ENCODE data around the gene SLCO1B1.
"Not testable (repeated sequence)": the region's sequence is repeated elsewhere in the genome, so short reads cannot be mapped to it uniquely, and the experiment has no call there.

The SLCO1B1 gene, protein sequence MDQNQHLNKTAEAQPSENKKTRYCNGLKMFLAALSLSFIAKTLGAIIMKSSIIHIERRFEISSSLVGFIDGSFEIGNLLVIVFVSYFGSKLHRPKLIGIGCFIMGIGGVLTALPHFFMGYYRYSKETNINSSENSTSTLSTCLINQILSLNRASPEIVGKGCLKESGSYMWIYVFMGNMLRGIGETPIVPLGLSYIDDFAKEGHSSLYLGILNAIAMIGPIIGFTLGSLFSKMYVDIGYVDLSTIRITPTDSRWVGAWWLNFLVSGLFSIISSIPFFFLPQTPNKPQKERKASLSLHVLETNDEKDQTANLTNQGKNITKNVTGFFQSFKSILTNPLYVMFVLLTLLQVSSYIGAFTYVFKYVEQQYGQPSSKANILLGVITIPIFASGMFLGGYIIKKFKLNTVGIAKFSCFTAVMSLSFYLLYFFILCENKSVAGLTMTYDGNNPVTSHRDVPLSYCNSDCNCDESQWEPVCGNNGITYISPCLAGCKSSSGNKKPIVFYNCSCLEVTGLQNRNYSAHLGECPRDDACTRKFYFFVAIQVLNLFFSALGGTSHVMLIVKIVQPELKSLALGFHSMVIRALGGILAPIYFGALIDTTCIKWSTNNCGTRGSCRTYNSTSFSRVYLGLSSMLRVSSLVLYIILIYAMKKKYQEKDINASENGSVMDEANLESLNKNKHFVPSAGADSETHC

DNA sequence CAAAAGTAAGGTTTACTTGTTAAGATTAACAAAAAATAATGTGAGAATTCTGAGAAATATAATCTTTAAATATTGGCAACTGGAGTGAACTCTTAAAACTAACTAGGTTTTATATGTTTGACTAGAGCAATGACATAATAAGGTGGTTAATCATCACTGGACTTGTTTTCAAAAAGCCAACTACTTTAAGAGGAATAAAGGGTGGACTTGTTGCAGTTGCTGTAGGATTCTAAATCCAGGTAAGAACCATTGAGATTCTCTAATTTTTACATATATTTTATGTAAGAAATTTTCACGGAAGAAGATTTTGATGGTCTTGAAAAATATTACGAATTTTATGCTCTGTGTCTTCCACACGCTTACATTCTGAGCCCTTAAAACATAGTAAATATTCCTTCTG is at the start of gene SLCO1B1:
Gene SLCO1B1 (plus strand): TSS at position 197 of the 400 bp plus-strand sequence. CDS start 10,381 bp downstream, outside the sequence.
- Histone ChIP-seq H3K36me3 (ENCODE audit: control insufficient read depth, low read depth, low read length) (no peaks in the 10 kb centered on the region), H3K27ac (ENCODE audit: low read length) (no peak within 1 kb of the TSS), H3K9me3 (ENCODE audit: control insufficient read depth, low read depth, low read length) (no peaks in the 10 kb centered on the region), H3K9ac (ENCODE audit: low read length) (no peak within 1 kb of the TSS), H3K4me1 (ENCODE audit: control insufficient read depth, low read depth, low read length) (no peaks in the 10 kb centered on the region), H3K27me3 (ENCODE audit: control insufficient read depth, insufficient read depth, low read length) (no peaks in the 10 kb centered on the region), H3K4me3 (ENCODE audit: low read length) (no peak within 1 kb of the TSS)

DNA sequence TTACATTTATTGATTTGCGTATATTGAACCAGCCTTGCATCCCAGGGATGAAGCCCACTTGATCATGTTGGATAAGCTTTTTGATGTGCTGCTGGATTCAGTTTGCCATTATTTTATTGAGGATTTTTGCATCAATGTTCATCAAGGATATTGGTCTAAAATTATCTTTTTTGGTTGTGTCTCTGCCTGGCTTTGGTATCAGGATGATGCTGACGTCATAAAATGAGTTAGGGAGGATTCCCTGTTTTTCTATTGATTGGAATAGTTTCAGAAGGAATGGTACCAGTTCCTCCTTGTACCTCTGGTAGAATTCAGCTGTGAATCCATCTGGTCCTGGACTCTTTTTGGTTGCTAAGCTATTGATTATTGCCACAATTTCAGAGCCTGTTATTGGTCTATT is 46.2 kb upstream of the SLCO1B1 start:
- not testable (repeated sequence) for H3K36me3 ChIP-seq (ENCODE audit: control insufficient read depth, low read depth, low read length); H3K27ac ChIP-seq (ENCODE audit: low read length); H3K9ac ChIP-seq (ENCODE audit: low read length); H3K27me3 ChIP-seq (ENCODE audit: control insufficient read depth, insufficient read depth, low read length); H3K4me3 ChIP-seq (ENCODE audit: low read length); H3K9me3 ChIP-seq (ENCODE audit: control insufficient read depth, low read depth, low read length); H3K4me1 ChIP-seq (ENCODE audit: control insufficient read depth, low read depth, low read length)

- no peaks in the 10 kb centered on the region for H3K36me3 ChIP-seq (ENCODE audit: control insufficient read depth, low read depth, low read length)
- H3K4me3 ChIP-seq (ENCODE audit: low read length): no peak overlapping the region
- no peak overlapping the region for H3K27ac ChIP-seq (ENCODE audit: low read length)
- H3K27me3 ChIP-seq (ENCODE audit: control insufficient read depth, insufficient read depth, low read length): no peaks in the 10 kb centered on the region
- H3K9me3 ChIP-seq (ENCODE audit: control insufficient read depth, low read depth, low read length): no peaks in the 10 kb centered on the region
- no peak overlapping the region for H3K9ac ChIP-seq (ENCODE audit: low read length)
- H3K4me1 ChIP-seq (ENCODE audit: control insufficient read depth, low read depth, low read length): no peaks in the 10 kb centered on the region
Observed at GRCh38 chr12:21111732-21112131, 19.3 kb upstream of the SLCO1B1 start.

DNA sequence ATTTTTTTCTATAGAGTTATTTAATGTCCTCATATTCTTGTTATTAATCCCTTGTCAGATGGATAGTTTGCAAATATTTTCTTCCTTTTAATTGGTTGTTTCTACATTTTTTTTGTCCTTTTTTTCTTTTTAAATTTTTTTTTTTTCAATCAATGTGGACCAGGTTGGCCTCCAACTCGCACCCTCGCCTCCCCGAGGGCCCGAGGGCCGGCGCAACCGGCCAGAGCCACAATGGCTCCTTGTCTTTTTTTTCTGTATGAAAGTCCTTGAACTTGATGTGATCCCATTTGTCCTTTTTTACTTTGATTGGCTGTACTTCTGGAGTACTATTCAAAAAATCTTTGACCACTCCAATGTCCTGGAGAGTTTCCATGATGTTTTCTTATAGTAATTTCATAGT is 17.7 kb upstream of the SLCO1B1 start:
- Histone ChIP-seq H3K4me3 (ENCODE audit: low read length) (no peak overlapping the region), H3K4me1 (ENCODE audit: control insufficient read depth, low read depth, low read length) (no peaks in the 10 kb centered on the region), H3K27ac (ENCODE audit: low read length) (no peak overlapping the region), H3K9ac (ENCODE audit: low read length) (no peak overlapping the region), H3K27me3 (ENCODE audit: control insufficient read depth, insufficient read depth, low read length) (no peaks in the 10 kb centered on the region), H3K36me3 (ENCODE audit: control insufficient read depth, low read depth, low read length) (no peaks in the 10 kb centered on the region), H3K9me3 (ENCODE audit: control insufficient read depth, low read depth, low read length) (no peaks in the 10 kb centered on the region)

DNA sequence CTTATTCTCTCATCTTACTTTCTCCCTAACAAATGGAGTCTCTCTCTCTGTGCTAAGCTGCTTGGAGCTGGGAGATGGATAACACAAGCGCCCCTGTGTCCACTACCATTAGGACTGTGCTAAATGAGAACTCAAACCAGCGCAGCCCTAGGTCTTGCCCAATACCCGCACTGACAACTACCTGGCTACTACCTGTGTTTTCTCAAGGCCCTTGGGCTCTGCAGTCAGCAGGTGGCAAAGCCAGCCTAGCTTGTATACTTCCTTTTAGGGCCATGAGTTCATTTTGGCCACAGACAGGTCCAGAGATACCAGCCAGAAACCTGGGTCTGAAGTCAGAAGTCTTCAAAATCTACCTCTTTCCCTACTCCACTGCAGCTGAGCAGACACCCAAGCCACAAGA is 13.0 kb upstream of the SLCO1B1 start:
- no peak overlapping the region for H3K9ac ChIP-seq (ENCODE audit: low read length)
- no peaks in the 10 kb centered on the region for H3K4me1 ChIP-seq (ENCODE audit: control insufficient read depth, low read depth, low read length)
- H3K36me3 ChIP-seq (ENCODE audit: control insufficient read depth, low read depth, low read length): no peaks in the 10 kb centered on the region
- no peaks in the 10 kb centered on the region for H3K9me3 ChIP-seq (ENCODE audit: control insufficient read depth, low read depth, low read length)
- H3K27me3 ChIP-seq (ENCODE audit: control insufficient read depth, insufficient read depth, low read length): no peaks in the 10 kb centered on the region
- no peak overlapping the region for H3K4me3 ChIP-seq (ENCODE audit: low read length)
- no peak overlapping the region for H3K27ac ChIP-seq (ENCODE audit: low read length)

DNA sequence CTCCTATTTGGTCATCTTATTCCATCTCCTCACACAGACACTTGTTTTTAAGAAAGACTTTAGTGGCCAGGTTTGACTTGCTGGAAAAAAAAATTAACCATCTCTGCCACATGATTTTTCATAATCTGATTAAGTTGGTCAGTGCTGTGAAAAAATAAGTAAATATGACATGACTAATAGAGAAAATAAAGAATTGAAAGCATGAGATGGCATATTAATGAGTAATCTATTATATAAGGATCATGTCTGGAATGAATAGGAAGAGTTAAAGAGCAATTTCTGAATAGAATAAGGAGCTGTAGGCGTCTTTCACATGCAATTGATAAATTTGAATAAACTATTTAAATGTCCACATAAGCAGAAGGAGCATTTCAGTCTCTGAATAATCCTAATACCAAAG is 12.2 kb upstream of the SLCO1B1 start:
- H3K4me3 ChIP-seq (ENCODE audit: low read length): no peak overlapping the region
- H3K27me3 ChIP-seq (ENCODE audit: control insufficient read depth, insufficient read depth, low read length): no peaks in the 10 kb centered on the region
- H3K9ac ChIP-seq (ENCODE audit: low read length): no peak overlapping the region
- no peaks in the 10 kb centered on the region for H3K9me3 ChIP-seq (ENCODE audit: control insufficient read depth, low read depth, low read length)
- H3K36me3 ChIP-seq (ENCODE audit: control insufficient read depth, low read depth, low read length): no peaks in the 10 kb centered on the region
- H3K27ac ChIP-seq (ENCODE audit: low read length): no peak overlapping the region
- H3K4me1 ChIP-seq (ENCODE audit: control insufficient read depth, low read depth, low read length): no peaks in the 10 kb centered on the region

DNA sequence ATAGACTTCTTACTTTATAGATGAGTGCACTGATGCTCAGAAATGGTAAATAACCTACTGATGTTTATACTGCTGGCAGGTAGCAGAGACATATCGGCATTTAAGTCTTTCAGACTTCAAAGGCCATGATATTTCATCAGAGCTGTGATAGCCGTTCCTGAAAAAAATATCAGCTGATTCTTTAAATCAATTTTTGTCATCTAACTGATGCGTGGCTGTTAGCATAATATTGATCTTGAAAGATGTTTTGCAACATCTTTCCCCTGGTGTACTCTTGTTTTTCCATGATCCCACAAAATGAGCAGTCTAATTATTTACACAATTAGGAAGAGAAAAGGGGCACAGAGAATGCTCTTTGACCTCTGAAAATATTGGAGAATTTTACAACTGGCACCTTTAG is 1.6 kb upstream of the SLCO1B1 start:
- no peak overlapping the region for H3K27ac ChIP-seq (ENCODE audit: low read length)

GRCh38 chr12:21129906-21130305 is 1.1 kb upstream of the SLCO1B1 start:
- Histone ChIP-seq H3K9me3 (ENCODE audit: control insufficient read depth, low read depth, low read length) (no peaks in the 10 kb centered on the region), H3K27me3 (ENCODE audit: control insufficient read depth, insufficient read depth, low read length) (no peaks in the 10 kb centered on the region), H3K36me3 (ENCODE audit: control insufficient read depth, low read depth, low read length) (no peaks in the 10 kb centered on the region), H3K4me3 (ENCODE audit: low read length) (no peak overlapping the region), H3K27ac (ENCODE audit: low read length) (no peak overlapping the region), H3K4me1 (ENCODE audit: control insufficient read depth, low read depth, low read length) (no peaks in the 10 kb centered on the region), H3K9ac (ENCODE audit: low read length) (no peak overlapping the region)

More for the DNA sequence above, 1.6 kb upstream of the SLCO1B1 start:
- H3K4me1 ChIP-seq (ENCODE audit: control insufficient read depth, low read depth, low read length): no peaks in the 10 kb centered on the region
- H3K4me3 ChIP-seq (ENCODE audit: low read length): no peak overlapping the region
- H3K27me3 ChIP-seq (ENCODE audit: control insufficient read depth, insufficient read depth, low read length): no peaks in the 10 kb centered on the region
- H3K9ac ChIP-seq (ENCODE audit: low read length): no peak overlapping the region
- no peaks in the 10 kb centered on the region for H3K9me3 ChIP-seq (ENCODE audit: control insufficient read depth, low read depth, low read length)
- H3K36me3 ChIP-seq (ENCODE audit: control insufficient read depth, low read depth, low read length): no peaks in the 10 kb centered on the region

- H3K4me3 ChIP-seq (ENCODE audit: low read length); H3K9me3 ChIP-seq (ENCODE audit: control insufficient read depth, low read depth, low read length): not testable (repeated sequence)
Observed at GRCh38 chr12:21137318-21137999, 6.5 kb downstream of the SLCO1B1 start.

GRCh38 chr12:21138016-21138415 is 7.0 kb downstream of the SLCO1B1 start:
- no peak overlapping the region for H3K4me3 ChIP-seq (ENCODE audit: low read length)
- no peak overlapping the region for H3K9ac ChIP-seq (ENCODE audit: low read length)
- no peaks in the 10 kb centered on the region for H3K36me3 ChIP-seq (ENCODE audit: control insufficient read depth, low read depth, low read length)
- peaks cover 3% of the 10 kb centered on the region for H3K9me3 ChIP-seq (ENCODE audit: control insufficient read depth, low read depth, low read length)
- no peak overlapping the region for H3K27ac ChIP-seq (ENCODE audit: low read length)
- no peaks in the 10 kb centered on the region for H3K4me1 ChIP-seq (ENCODE audit: control insufficient read depth, low read depth, low read length)
- no peaks in the 10 kb centered on the region for H3K27me3 ChIP-seq (ENCODE audit: control insufficient read depth, insufficient read depth, low read length)

More at GRCh38 chr12:21137318-21137999, 6.5 kb downstream of the SLCO1B1 start:
- H3K4me1 ChIP-seq (ENCODE audit: control insufficient read depth, low read depth, low read length); H3K27ac ChIP-seq (ENCODE audit: low read length); H3K9ac ChIP-seq (ENCODE audit: low read length); H3K27me3 ChIP-seq (ENCODE audit: control insufficient read depth, insufficient read depth, low read length); H3K36me3 ChIP-seq (ENCODE audit: control insufficient read depth, low read depth, low read length): not testable (repeated sequence)

DNA sequence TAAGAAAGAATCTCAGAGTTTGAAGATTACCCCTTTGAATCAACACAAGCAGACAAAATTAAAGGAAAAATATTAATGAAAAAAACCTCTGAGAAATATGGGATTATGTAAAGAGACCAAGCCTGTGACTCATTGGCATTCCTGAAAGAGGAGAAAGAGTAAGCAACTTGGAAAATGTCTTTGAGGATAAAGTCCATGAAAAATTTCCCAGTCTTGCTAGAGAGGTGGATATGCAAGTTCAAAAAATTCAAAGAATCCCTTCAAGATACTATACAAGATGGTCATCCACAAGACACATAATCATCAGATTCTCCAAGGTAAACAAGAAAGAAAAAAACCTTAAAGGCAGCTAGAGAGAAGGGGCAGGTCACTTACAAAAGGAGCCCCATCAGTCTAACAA is 13.3 kb downstream of the SLCO1B1 start:
- Histone ChIP-seq H3K27ac (ENCODE audit: low read length) (no peak overlapping the region), H3K4me1 (ENCODE audit: control insufficient read depth, low read depth, low read length) (no peaks in the 10 kb centered on the region), H3K27me3 (ENCODE audit: control insufficient read depth, insufficient read depth, low read length) (no peaks in the 10 kb centered on the region), H3K36me3 (ENCODE audit: control insufficient read depth, low read depth, low read length) (no peaks in the 10 kb centered on the region), H3K4me3 (ENCODE audit: low read length) (no peak overlapping the region), H3K9me3 (ENCODE audit: control insufficient read depth, low read depth, low read length) (no peaks in the 10 kb centered on the region), H3K9ac (ENCODE audit: low read length) (no peak overlapping the region)

Data from iPS-18a (cell line).